ENCODE data around the gene JMJD7. TPM values are rescaled to one million over a fixed set of nuclear protein-coding genes. Genes with fewer than 3 reads are reported as not detected.

The JMJD7 gene
- total RNA-seq, 2 experiments from 2014 or later, result 18.7 to 19.8 TPM

DNA sequence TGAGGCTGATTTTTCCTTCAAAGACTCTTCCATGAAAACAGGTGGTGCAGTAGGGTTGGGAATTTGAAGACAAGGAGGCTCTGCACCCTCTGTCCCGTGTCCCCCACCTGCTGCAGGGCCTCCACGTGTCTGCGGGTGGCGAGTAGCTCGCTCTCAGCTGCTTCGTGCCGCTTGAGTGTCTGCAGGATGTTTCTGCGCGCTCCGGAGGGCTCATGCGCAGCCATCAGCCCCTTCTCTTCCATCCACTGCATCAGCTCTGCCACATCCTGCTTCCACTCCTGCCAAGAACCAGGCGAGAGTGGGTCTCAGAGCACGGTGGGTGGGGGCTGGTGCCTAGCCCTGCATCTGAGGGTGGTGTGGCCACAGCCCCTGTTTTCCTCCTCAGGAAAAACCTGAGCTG lies 48.1 kb downstream of the JMJD7 start:
- H3K27me3 Mint-ChIP-seq (ENCODE audit: low read depth), result peaks cover under 1% of the 10 kb centered on the region
- no peak for DNase-seq
- peaks cover 2% of the 10 kb centered on the region for H3K4me1 Mint-ChIP-seq (ENCODE audit: low read depth)
- no peaks in the 10 kb centered on the region for H3K9me3 Mint-ChIP-seq
- H3K36me3 Mint-ChIP-seq (ENCODE audit: low read depth), result no peaks in the 10 kb centered on the region
- no peak overlapping the region for H3K4me3 Mint-ChIP-seq
- CTCF ChIA-PET, result interaction anchor here (0.7 to 0.9 kb wide), 3 partner anchors 15 to 65 kb away, joined by 3 read pairs; no protein-coding TSS in a partner anchor
- intact Hi-C loops (cut with micrococcal nuclease), result no loop called here
- no peak overlapping the region for H3K27ac Mint-ChIP-seq

- no peaks in the 10 kb centered on the region for H3K9me3 Mint-ChIP-seq
- peaks cover 6% of the 10 kb centered on the region for H3K27me3 Mint-ChIP-seq (ENCODE audit: low read depth)
- intact Hi-C loops (cut with micrococcal nuclease), result no loop called here
- H3K4me1 Mint-ChIP-seq (ENCODE audit: low read depth), result peaks cover 4% of the 10 kb centered on the region
- CTCF ChIA-PET, result interaction anchor here (0.7 to 0.9 kb wide), 3 partner anchors 16 to 65 kb away, joined by 3 read pairs; no protein-coding TSS in a partner anchor
- H3K36me3 Mint-ChIP-seq (ENCODE audit: low read depth), result no peaks in the 10 kb centered on the region
- H3K27ac Mint-ChIP-seq, result no peak overlapping the region
- H3K4me3 Mint-ChIP-seq, result no peak overlapping the region
- DNase-seq, result no peak
Measured at GRCh38 chr15:41876689-41877088, 48.8 kb downstream of the JMJD7 start.

DNA sequence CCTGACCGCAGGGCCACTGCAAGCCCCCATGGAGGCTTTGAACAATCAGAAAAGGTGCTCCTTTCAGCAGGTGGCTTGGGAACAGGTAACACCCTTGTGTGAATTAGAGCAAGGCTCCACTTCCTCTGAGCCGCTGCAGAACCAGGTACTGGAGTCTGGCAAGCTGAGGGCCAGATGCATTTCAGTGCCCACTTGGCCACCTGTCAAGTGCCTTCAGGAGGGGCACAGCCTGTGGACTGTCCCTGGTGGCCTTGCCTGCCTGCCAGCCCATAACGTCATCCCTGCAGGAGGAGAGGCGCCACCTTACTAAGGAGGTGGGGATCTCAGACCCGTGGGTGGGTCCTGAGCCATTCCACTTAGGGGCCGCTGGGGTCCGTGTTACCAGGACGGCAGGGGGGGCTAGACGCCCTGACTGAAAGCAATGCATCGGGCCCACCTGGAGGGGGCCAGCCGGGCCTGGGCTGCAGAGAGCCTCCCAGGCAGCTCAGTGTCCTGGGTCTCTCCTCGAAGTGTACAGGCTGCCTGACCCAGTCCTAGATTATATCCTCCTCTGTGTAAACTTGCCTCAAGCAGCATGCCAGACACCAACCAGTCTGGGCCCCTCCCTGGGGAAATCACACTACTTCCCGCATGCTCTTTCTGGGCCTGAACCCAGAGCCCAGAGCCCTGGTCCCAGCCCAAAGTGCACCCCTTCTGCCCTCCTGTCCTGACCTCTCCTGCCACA lies 49.9 kb downstream of the JMJD7 start:
- Mint-ChIP-seq H3K4me1 (ENCODE audit: low read depth) (peaks cover 8% of the 10 kb centered on the region), H3K4me3 (no peak overlapping the region), H3K36me3 (ENCODE audit: low read depth) (no peaks in the 10 kb centered on the region), H3K27ac (no peak overlapping the region), H3K27me3 (ENCODE audit: low read depth) (peaks cover 10% of the 10 kb centered on the region), H3K9me3 (no peaks in the 10 kb centered on the region)
- CTCF ChIA-PET, result no interaction called here
- DNase-seq, result no peak
- intact Hi-C loops (cut with micrococcal nuclease), result no loop called here

- no peaks in the 10 kb centered on the region for H3K36me3 Mint-ChIP-seq (ENCODE audit: low read depth)
- peaks cover 8% of the 10 kb centered on the region for H3K4me1 Mint-ChIP-seq (ENCODE audit: low read depth)
- H3K9me3 Mint-ChIP-seq, result no peaks in the 10 kb centered on the region
- H3K27me3 Mint-ChIP-seq (ENCODE audit: low read depth), result peaks cover 11% of the 10 kb centered on the region
- CTCF ChIA-PET, result no interaction called here
- H3K4me3 Mint-ChIP-seq, result no peak overlapping the region
- H3K27ac Mint-ChIP-seq, result no peak overlapping the region
- intact Hi-C loops (cut with micrococcal nuclease), result no loop called here
- no peak for DNase-seq
Measured at GRCh38 chr15:41878355-41878699, 50.4 kb downstream of the JMJD7 start.

GRCh38 chr15:41879321-41879845 lies 51.5 kb downstream of the JMJD7 start:
- no peak for DNase-seq
- H3K4me3 Mint-ChIP-seq, result no peak overlapping the region
- H3K27me3 Mint-ChIP-seq (ENCODE audit: low read depth), result peaks cover 11% of the 10 kb centered on the region
- peaks cover 8% of the 10 kb centered on the region for H3K4me1 Mint-ChIP-seq (ENCODE audit: low read depth)
- intact Hi-C loops (cut with micrococcal nuclease), result no loop called here
- H3K9me3 Mint-ChIP-seq, result no peaks in the 10 kb centered on the region
- H3K27ac Mint-ChIP-seq, result no peak overlapping the region
- H3K36me3 Mint-ChIP-seq (ENCODE audit: low read depth), result no peaks in the 10 kb centered on the region
- CTCF ChIA-PET, result no interaction called here

DNA sequence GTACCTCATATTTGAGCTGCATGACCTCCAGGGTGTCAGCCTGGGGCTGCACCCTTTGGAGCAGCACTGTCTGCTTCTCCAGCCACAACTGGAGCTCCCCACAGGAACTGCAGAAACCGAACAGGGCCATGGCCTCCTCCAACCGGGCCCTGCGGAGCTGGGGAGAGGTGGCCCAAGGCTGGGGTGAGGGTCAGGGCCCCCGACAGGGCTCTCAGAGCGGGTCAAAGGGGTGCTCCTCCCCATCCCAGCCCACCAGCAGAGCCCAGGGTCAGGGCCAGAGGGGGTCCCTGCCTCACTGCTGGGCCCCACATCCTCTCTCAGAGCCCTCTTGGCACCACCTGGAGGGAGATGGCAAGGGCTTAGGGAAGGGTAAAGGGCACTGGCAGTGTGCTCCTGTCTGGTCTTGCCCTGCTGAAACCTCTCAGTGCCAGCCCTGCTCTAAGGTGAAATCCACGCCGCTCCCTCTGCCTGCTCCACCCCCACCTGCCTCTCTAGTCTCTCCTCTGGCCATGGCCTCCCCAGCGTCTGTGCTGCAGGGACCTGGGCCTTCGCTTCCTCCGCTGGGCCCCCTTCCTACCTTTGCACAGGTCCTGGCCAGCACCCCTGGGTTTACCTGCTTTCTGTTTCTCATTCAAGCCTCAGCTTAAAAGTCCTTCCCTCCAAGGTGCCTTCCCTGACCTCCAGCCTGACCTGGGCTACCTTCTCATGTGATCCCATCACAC lies 52.4 kb downstream of the JMJD7 start:
- no peak overlapping the region for H3K4me3 Mint-ChIP-seq
- intact Hi-C loops (cut with micrococcal nuclease), result no loop called here
- H3K4me1 Mint-ChIP-seq (ENCODE audit: low read depth), result peaks cover 8% of the 10 kb centered on the region
- H3K36me3 Mint-ChIP-seq (ENCODE audit: low read depth), result no peaks in the 10 kb centered on the region
- CTCF ChIA-PET, result interaction anchor here (0.8 to 1.7 kb wide), 3 partner anchors 10 to 110 kb away, joined by 3 to 5 read pairs (median 4); no protein-coding TSS in a partner anchor
- no peaks in the 10 kb centered on the region for H3K9me3 Mint-ChIP-seq
- H3K27ac Mint-ChIP-seq, result no peak overlapping the region
- DNase-seq, result no peak
- peaks cover 11% of the 10 kb centered on the region for H3K27me3 Mint-ChIP-seq (ENCODE audit: low read depth)

DNA sequence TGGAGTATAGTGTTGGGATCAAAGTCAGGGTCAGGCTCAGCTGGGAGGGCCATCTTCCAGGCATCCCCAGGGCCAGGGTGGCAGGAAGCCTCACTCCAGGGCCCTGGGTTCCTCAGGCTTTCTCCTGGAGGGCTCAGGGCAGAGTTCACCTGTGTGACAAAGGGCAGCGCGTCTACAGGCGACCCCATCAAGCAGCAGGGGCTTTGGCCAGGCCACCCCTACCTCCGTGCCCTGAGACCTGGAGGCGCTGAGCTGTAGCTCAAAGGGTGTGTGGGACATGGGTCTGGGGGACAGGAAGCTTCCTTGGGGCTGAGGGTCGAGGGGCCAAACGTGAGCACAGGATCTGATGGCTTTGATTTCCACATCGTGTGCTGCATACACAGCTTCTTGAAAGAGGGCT lies 53.2 kb downstream of the JMJD7 start:
- no peak overlapping the region for H3K27ac Mint-ChIP-seq
- DNase-seq, result no peak
- no peak overlapping the region for H3K4me3 Mint-ChIP-seq

DNA sequence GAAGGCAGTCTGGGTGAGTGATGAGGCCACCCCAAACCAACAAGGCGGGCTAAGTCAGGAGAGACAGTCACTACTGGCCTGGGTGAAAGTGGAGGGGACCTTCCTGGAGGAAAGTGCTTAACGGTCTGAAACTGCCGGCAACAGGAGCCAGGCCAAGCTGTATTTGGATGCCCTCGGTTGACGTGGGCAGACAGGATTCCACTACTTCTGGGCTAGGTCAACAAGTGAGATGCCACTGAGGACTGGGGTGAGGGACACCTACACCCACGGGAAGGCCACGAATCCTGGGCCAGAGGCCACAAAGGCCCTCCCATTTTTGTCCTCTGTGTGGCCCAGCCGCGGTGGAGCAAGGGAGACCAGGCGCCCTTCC lies 53.6 kb downstream of the JMJD7 start:
- Mint-ChIP-seq H3K4me3 (no peak overlapping the region), H3K9me3 (no peaks in the 10 kb centered on the region)
- CTCF ChIA-PET, result interaction anchor here (0.8 to 1.7 kb wide), 4 partner anchors 11 to 158 kb away, joined by 3 to 5 read pairs (median 4); no protein-coding TSS in a partner anchor

More for the DNA sequence above, 53.2 kb downstream of the JMJD7 start:
- Mint-ChIP-seq H3K36me3 (ENCODE audit: low read depth) (no peaks in the 10 kb centered on the region), H3K27me3 (ENCODE audit: low read depth) (peaks cover 11% of the 10 kb centered on the region), H3K4me1 (ENCODE audit: low read depth) (peaks cover 8% of the 10 kb centered on the region), H3K9me3 (no peaks in the 10 kb centered on the region)
- intact Hi-C loops (cut with micrococcal nuclease), result no loop called here
- CTCF ChIA-PET, result interaction anchor here (0.8 to 1.7 kb wide), 4 partner anchors 11 to 109 kb away, joined by 3 to 5 read pairs (median 4); no protein-coding TSS in a partner anchor

GRCh38 chr15:41881920-41882688 lies 54.2 kb downstream of the JMJD7 start:
- DNase-seq, result no peak
- H3K27me3 Mint-ChIP-seq (ENCODE audit: low read depth), result peaks cover 11% of the 10 kb centered on the region
- no peaks in the 10 kb centered on the region for H3K36me3 Mint-ChIP-seq (ENCODE audit: low read depth)
- peak overlapping the region; percentile 12 for H3K4me3 Mint-ChIP-seq
- intact Hi-C loops (cut with micrococcal nuclease), result no loop called here
- H3K27ac Mint-ChIP-seq, result no peak overlapping the region
- H3K9me3 Mint-ChIP-seq, result no peaks in the 10 kb centered on the region
- peaks cover 8% of the 10 kb centered on the region for H3K4me1 Mint-ChIP-seq (ENCODE audit: low read depth)
- CTCF ChIA-PET, result interaction anchor here (0.8 to 1.7 kb wide), 4 partner anchors 12 to 158 kb away, joined by 3 to 5 read pairs (median 4); no protein-coding TSS in a partner anchor

More for the DNA sequence above, 53.6 kb downstream of the JMJD7 start:
- peaks cover 11% of the 10 kb centered on the region for H3K27me3 Mint-ChIP-seq (ENCODE audit: low read depth)
- no peaks in the 10 kb centered on the region for H3K36me3 Mint-ChIP-seq (ENCODE audit: low read depth)
- no peak overlapping the region for H3K27ac Mint-ChIP-seq
- H3K4me1 Mint-ChIP-seq (ENCODE audit: low read depth), result peaks cover 8% of the 10 kb centered on the region
- no peak for DNase-seq
- intact Hi-C loops (cut with micrococcal nuclease), result no loop called here

GRCh38 chr15:41882689-41883483 lies 55.0 kb downstream of the JMJD7 start:
- H3K27me3 Mint-ChIP-seq (ENCODE audit: low read depth), result peaks cover 11% of the 10 kb centered on the region
- peak overlapping the region; percentile 12 for H3K4me3 Mint-ChIP-seq
- H3K27ac Mint-ChIP-seq, result no peak overlapping the region
- DNase-seq, result no peak
- intact Hi-C loops (cut with micrococcal nuclease), result no loop called here
- H3K36me3 Mint-ChIP-seq (ENCODE audit: low read depth), result no peaks in the 10 kb centered on the region
- CTCF ChIA-PET, result no interaction called here
- H3K4me1 Mint-ChIP-seq (ENCODE audit: low read depth), result peaks cover 8% of the 10 kb centered on the region
- H3K9me3 Mint-ChIP-seq, result no peaks in the 10 kb centered on the region

GRCh38 chr15:41883484-41883825 lies 55.6 kb downstream of the JMJD7 start:
- no peaks in the 10 kb centered on the region for H3K9me3 Mint-ChIP-seq
- intact Hi-C loops (cut with micrococcal nuclease), result no loop called here
- H3K4me3 Mint-ChIP-seq, result no peak overlapping the region
- CTCF ChIA-PET, result no interaction called here
- peaks cover 11% of the 10 kb centered on the region for H3K27me3 Mint-ChIP-seq (ENCODE audit: low read depth)
- no peak for DNase-seq
- no peak overlapping the region for H3K27ac Mint-ChIP-seq
- H3K4me1 Mint-ChIP-seq (ENCODE audit: low read depth), result peaks cover 9% of the 10 kb centered on the region
- no peaks in the 10 kb centered on the region for H3K36me3 Mint-ChIP-seq (ENCODE audit: low read depth)
